H9 (cell line): ENCODE measurements around the gene UCMA. TPM values are rescaled to one million over a fixed set of nuclear protein-coding genes. Genes with fewer than 3 reads are reported as not detected.

ENCODE experiments used
- DNase-seq: peaks from one replicate; pipeline ENCODE4 v3.0.0-alpha.2; 2017
- H2AFZ ChIP-seq: one replicate; pipeline ENCODE4 v1.6.1; 2013; ENCODE audit warnings: mild to moderate bottlenecking, low read length, control low read depth, moderate library complexity
- H2AK5ac ChIP-seq: 2 replicates; pipeline ENCODE4 v1.6.1; 2013; ENCODE audit warnings: low read length, control low read depth, mixed read lengths; ENCODE audit not compliant: insufficient read length
- H2BK120ac ChIP-seq: one replicate; pipeline ENCODE4 v1.6.1; 2013; ENCODE audit warnings: low read depth, mild to moderate bottlenecking, low read length, control low read depth, inconsistent platforms; ENCODE audit not compliant: poor library complexity, severe bottlenecking
- H2BK12ac ChIP-seq: 2 replicates; pipeline ENCODE4 v1.6.1; 2013; ENCODE audit warnings: low read length, control low read depth, mixed read lengths, low read depth; ENCODE audit not compliant: insufficient read length
- H2BK15ac ChIP-seq: 2 replicates; pipeline ENCODE4 v1.6.1; 2013; ENCODE audit warnings: low read depth, low read length, control low read depth
- H2BK20ac ChIP-seq: one replicate; pipeline ENCODE4 v1.6.1; 2013; ENCODE audit warnings: low read depth, mild to moderate bottlenecking, low read length, control low read depth, inconsistent platforms; ENCODE audit not compliant: poor library complexity, severe bottlenecking
- H2BK5ac ChIP-seq: 2 replicates; pipeline ENCODE4 v1.6.1; 2013; ENCODE audit warnings: low read length, control low read depth, mixed read lengths; ENCODE audit not compliant: insufficient read length
- H3K14ac ChIP-seq: 2 replicates; pipeline ENCODE4 v1.6.1; 2013; ENCODE audit warnings: low read length, control low read depth; ENCODE audit not compliant: insufficient read depth
- H3K18ac ChIP-seq: 2 replicates; pipeline ENCODE4 v1.6.1; 2013; ENCODE audit warnings: low read depth, mild to moderate bottlenecking, mixed read lengths, low read length, control low read depth; ENCODE audit not compliant: insufficient read length
- H3K23ac ChIP-seq: 2 replicates; pipeline ENCODE4 v1.6.1; 2013; ENCODE audit warnings: low read length, control low read depth, mixed read lengths, low read depth; ENCODE audit not compliant: insufficient read length
- H3K23me2 ChIP-seq: 2 replicates; pipeline ENCODE4 v1.6.1; 2013; ENCODE audit warnings: low read depth, mild to moderate bottlenecking, mixed read lengths, low read length, control low read depth; ENCODE audit not compliant: insufficient read length, poor library complexity, severe bottlenecking
- H3K27ac ChIP-seq: 2 replicates; pipeline ENCODE4 v1.5.1; 2013; ENCODE audit warnings: low read length, control low read depth, mixed read lengths, low read depth; ENCODE audit not compliant: insufficient read length
- H3K27me3 ChIP-seq: 2 replicates; pipeline ENCODE4 v1.6.1; 2013; ENCODE audit warnings: low read length, control low read depth, inconsistent platforms; ENCODE audit not compliant: insufficient read depth
- H3K4ac ChIP-seq: 2 replicates; pipeline ENCODE4 v1.6.1; 2013; ENCODE audit warnings: low read depth, mild to moderate bottlenecking, control low read depth, inconsistent platforms, low read length, moderate library complexity
- H3K4me1 ChIP-seq: 2 replicates; pipeline ENCODE4 v1.6.1; 2013; ENCODE audit warnings: low read length, control low read depth, inconsistent platforms; ENCODE audit not compliant: insufficient read depth
- H3K4me2 ChIP-seq: 2 replicates; pipeline ENCODE4 v1.6.1; 2013; ENCODE audit warnings: low read length, control low read depth, mixed read lengths; ENCODE audit not compliant: insufficient read length, insufficient read depth
- H3K56ac ChIP-seq: 2 replicates; pipeline ENCODE4 v1.6.1; 2013; ENCODE audit warnings: low read depth, mild to moderate bottlenecking, mixed read lengths, low read length, control low read depth; ENCODE audit not compliant: insufficient read length
- H3K79me1 ChIP-seq: 2 replicates; pipeline ENCODE4 v1.6.1; 2013; ENCODE audit warnings: low read depth, mild to moderate bottlenecking, moderate library complexity, low read length, control low read depth, inconsistent platforms; ENCODE audit not compliant: insufficient read depth, poor library complexity, severe bottlenecking
- H3K79me2 ChIP-seq: 2 replicates; pipeline ENCODE4 v1.6.1; 2013; ENCODE audit warnings: low read length, control low read depth, inconsistent platforms; ENCODE audit not compliant: insufficient read depth
- H3K9ac ChIP-seq: 2 replicates; pipeline ENCODE4 v1.6.1; 2013; ENCODE audit warnings: low read length, control low read depth, mixed read lengths; ENCODE audit not compliant: insufficient read length; ENCODE audit errors: extremely low read depth
- H3K9me3 ChIP-seq: one replicate; pipeline ENCODE4 v1.6.1; 2013; ENCODE audit warnings: low read depth, low read length, inconsistent platforms; ENCODE audit not compliant: control insufficient read depth
- H3T11ph ChIP-seq: one replicate; pipeline ENCODE4 v1.6.1; 2013; ENCODE audit warnings: mild to moderate bottlenecking, low read length, control low read depth, inconsistent platforms
- H4K20me1 ChIP-seq: one replicate; pipeline ENCODE4 v1.6.1; 2013; ENCODE audit not compliant: control insufficient read depth, insufficient read length, insufficient read depth
- H4K5ac ChIP-seq: 2 replicates; pipeline ENCODE4 v1.6.1; 2013; ENCODE audit warnings: low read depth, mild to moderate bottlenecking, mixed read lengths, low read length, control low read depth; ENCODE audit not compliant: insufficient read length
- H4K8ac ChIP-seq: replicated peaks from 2 replicates; pipeline ENCODE4 v1.6.1; 2013; ENCODE audit warnings: low read length, control low read depth, mixed read lengths, low read depth; ENCODE audit not compliant: insufficient read length
- H4K91ac ChIP-seq: 2 replicates; pipeline ENCODE4 v1.6.1; 2013; ENCODE audit warnings: low read depth, mild to moderate bottlenecking, moderate library complexity, mixed read lengths, low read length, control low read depth; ENCODE audit not compliant: insufficient read length
- H3K27ac Mint-ChIP-seq, 3 experiments: 2 replicates in 2 of 3; 3 replicates in 1 of 3; pipeline ENCODE4 v1.8.0; 2020 to 2021; ENCODE audit warnings: mixed read lengths in 3 of 3, mild to moderate bottlenecking in 1 of 3, moderate library complexity in 1 of 3
- H3K27me3 Mint-ChIP-seq: 2 replicates; pipeline ENCODE4 v1.8.0; 2021; ENCODE audit warnings: low read depth, mild to moderate bottlenecking, moderate library complexity, mixed read lengths
- H3K36me3 Mint-ChIP-seq, 3 experiments: 2 replicates in 2 of 3; 3 replicates in 1 of 3; pipeline ENCODE4 v1.8.0; 2020 to 2021; ENCODE audit warnings: low read depth in 3 of 3, mixed read lengths in 3 of 3; ENCODE audit not compliant: insufficient read depth in 1 of 3
- H3K4me1 Mint-ChIP-seq, 2 experiments: 2 replicates each; pipeline ENCODE4 v1.8.0; 2020; ENCODE audit warnings: mixed read lengths in 2 of 2
- H3K4me3 Mint-ChIP-seq, 2 experiments: 2 replicates in 1 of 2; 3 replicates in 1 of 2; pipeline ENCODE4 v1.8.0; 2020 to 2021; ENCODE audit warnings: mild to moderate bottlenecking in 2 of 2, mixed read lengths in 2 of 2, moderate library complexity in 1 of 2
- H3K9me3 Mint-ChIP-seq, 2 experiments: 2 replicates in 1 of 2; 3 replicates in 1 of 2; pipeline ENCODE4 v1.8.0; 2020; ENCODE audit warnings: mild to moderate bottlenecking in 2 of 2, mixed read lengths in 2 of 2, moderate library complexity in 1 of 2
- WGBS: extraction: QIAGEN DNeasy Blood & Tissue Kit; methylation state at CpG from one replicate; pipeline ENCODE4 v1.1.7; 2013; ENCODE audit warnings: missing lambda C conversion rate, low lambda C conversion rate, mixed read lengths; ENCODE audit not compliant: insufficient read length; ENCODE audit errors: extremely low coverage; 5-methylcytosine and 5-hydroxymethylcytosine counted together
- total RNA-seq: library from RNA; stranded (reverse); gene quantifications from 2 replicates; pipeline ENCODE4 v1.2.1, GENCODE V29; 2021
- TF ChIP-seq, protein P1 (sequence below): fragments of 200-600 bp; sonication (generic); conservative IDR thresholded peaks from 3 replicates; pipeline ENCODE4 v1.8.0; 2021; ENCODE audit warnings: antibody characterized with exemption, mild to moderate bottlenecking

The UCMA gene
- total RNA-seq, 1 experiment from 2014 or later, result not detected

GRCh38 chr10:13231190-13231589, 3.0 kb downstream of the UCMA start:
- no peak overlapping the region for H3K4me3 Mint-ChIP-seq
- Histone ChIP-seq H3K4ac (no peak overlapping the region), H2AK5ac (no peak overlapping the region), H3K9me3 (no peaks in the 10 kb centered on the region), H2BK120ac (no peak overlapping the region), H3K23me2 (no peaks in the 10 kb centered on the region), H3K4me1 (peaks cover 10% of the 10 kb centered on the region; the same call in 1 of the 2 replicates), H3K27ac (no peak overlapping the region), H3K23ac (no peak overlapping the region), H4K91ac (no peak overlapping the region), H2BK20ac (no peak overlapping the region), H3K56ac (no peak overlapping the region), H2AFZ (no peak overlapping the region), H3K14ac (no peak overlapping the region), H3K79me2 (no peaks in the 10 kb centered on the region), H3K9ac (no peak overlapping the region), H4K5ac (no peak overlapping the region), H4K8ac (no peak overlapping the region), H3K18ac (no peak overlapping the region), H2BK12ac (no peak overlapping the region), H3K27me3 (no peaks in the 10 kb centered on the region), H3T11ph (no peak overlapping the region), H3K4me2 (no peak overlapping the region), H2BK5ac (no peak overlapping the region), H3K79me1 (no peaks in the 10 kb centered on the region), H4K20me1 (peaks cover 3% of the 10 kb centered on the region), H2BK15ac (no peak overlapping the region)
- TF ChIP-seq, protein P1, sequence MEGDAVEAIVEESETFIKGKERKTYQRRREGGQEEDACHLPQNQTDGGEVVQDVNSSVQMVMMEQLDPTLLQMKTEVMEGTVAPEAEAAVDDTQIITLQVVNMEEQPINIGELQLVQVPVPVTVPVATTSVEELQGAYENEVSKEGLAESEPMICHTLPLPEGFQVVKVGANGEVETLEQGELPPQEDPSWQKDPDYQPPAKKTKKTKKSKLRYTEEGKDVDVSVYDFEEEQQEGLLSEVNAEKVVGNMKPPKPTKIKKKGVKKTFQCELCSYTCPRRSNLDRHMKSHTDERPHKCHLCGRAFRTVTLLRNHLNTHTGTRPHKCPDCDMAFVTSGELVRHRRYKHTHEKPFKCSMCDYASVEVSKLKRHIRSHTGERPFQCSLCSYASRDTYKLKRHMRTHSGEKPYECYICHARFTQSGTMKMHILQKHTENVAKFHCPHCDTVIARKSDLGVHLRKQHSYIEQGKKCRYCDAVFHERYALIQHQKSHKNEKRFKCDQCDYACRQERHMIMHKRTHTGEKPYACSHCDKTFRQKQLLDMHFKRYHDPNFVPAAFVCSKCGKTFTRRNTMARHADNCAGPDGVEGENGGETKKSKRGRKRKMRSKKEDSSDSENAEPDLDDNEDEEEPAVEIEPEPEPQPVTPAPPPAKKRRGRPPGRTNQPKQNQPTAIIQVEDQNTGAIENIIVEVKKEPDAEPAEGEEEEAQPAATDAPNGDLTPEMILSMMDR, result no peak
- H3K27ac Mint-ChIP-seq, result no peak overlapping the region
- peaks cover 3% of the 10 kb centered on the region; the same call in 1 of the 2 replicates for H3K27me3 Mint-ChIP-seq
- H3K9me3 Mint-ChIP-seq, result no peaks in the 10 kb centered on the region
- no peaks in the 10 kb centered on the region for H3K36me3 Mint-ChIP-seq
- peaks cover 25 to 35% of the 10 kb centered on the region in 2 experiments for H3K4me1 Mint-ChIP-seq
- no peak for DNase-seq
- no CpG with 5 or more reads among the region's 9 CpGs for WGBS
